Ramos (cell line): ENCODE data around the gene SEMA4A.
"Not testable (repeated sequence)": the region's sequence is repeated elsewhere in the genome, so short reads cannot be mapped to it uniquely, and the experiment has no call there.

ENCODE experiments used
- in situ Hi-C: fragments of 300-500 bp; cut with MboI; formaldehyde crosslinking; loops from one replicate; pipeline ENCODE4 v1.14.3; 2022; ENCODE audit warnings: low sequenced_read_pairs; ENCODE audit not compliant: unreplicated experiment

Gene SEMA4A

DNA sequence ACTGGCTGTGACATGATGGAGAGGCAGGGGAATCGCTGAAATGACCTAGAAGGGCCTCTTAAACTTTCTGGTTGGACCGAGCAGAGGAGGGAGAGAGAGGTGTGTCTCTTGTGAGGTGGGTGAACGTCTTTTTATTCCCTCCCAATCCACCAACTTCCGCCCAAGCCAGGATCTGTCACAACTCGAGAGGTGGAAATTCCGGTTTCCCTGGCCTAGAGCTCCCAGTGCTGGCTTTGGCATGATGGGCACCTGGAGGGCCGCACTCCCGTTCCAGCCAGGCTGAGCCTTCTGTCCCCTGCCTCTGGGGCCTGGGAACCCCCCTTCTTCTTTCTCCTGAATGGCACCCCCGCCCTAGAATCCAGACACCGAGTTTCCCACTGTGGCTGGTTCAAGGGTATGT lies at the start of gene SEMA4A:
Gene SEMA4A (plus strand): TSS at position 224 of the 400 bp plus-strand sequence. CDS start 994 bp downstream, outside the sequence.
- in situ Hi-C loops: no loop called here

- in situ Hi-C loops: no loop called here
Observed at GRCh38 chr1:156104065-156104810, 49.1 kb upstream of the SEMA4A start.

- in situ Hi-C loops: no loop called here
Observed at GRCh38 chr1:156104861-156105832, 48.2 kb upstream of the SEMA4A start.

DNA sequence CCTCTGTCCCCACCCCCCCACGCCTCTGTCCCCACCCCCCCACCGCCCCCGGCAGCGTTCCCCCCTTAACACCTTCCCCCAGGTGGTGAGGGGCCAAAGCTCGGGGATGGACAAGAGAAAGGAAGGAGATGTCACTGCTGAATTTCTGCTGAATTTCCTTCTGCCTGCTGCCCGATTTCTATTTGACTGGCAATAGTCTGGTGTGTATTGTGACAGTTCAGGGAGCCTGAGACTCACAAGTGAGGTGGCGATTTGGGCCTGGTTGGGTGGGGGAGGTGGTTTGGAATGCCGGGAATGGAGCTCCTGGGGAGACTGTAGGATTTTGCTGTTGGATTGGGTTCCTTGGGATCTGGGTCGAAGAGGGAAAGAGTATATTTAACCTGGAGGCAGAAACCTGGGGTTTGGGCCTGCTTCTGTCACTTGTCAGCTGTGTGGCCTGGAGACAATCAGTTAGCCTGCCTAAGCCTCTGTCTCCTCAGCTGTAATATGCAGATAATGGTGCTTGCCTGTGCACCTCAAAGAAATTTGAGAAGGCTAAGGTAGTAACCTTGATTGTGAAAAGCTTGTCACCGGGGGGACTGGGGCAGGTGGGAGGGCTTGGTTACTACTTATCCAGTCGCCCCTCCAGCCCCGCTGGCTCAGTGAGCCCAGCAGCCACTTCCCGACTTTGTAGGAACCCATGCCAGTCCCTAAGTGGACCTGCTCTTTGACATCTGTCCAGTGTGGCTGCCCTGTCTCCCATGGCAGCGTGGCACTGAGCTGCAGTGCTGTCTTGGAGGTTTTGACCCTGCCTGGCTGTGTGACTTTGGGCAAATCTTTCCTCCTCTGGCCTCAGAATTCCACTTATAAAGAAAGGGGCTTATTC lies 46.5 kb upstream of the SEMA4A start:
- in situ Hi-C loops: no loop called here

GRCh38 chr1:156108057-156108456 lies 45.3 kb upstream of the SEMA4A start:
- in situ Hi-C loops: no loop called here

DNA sequence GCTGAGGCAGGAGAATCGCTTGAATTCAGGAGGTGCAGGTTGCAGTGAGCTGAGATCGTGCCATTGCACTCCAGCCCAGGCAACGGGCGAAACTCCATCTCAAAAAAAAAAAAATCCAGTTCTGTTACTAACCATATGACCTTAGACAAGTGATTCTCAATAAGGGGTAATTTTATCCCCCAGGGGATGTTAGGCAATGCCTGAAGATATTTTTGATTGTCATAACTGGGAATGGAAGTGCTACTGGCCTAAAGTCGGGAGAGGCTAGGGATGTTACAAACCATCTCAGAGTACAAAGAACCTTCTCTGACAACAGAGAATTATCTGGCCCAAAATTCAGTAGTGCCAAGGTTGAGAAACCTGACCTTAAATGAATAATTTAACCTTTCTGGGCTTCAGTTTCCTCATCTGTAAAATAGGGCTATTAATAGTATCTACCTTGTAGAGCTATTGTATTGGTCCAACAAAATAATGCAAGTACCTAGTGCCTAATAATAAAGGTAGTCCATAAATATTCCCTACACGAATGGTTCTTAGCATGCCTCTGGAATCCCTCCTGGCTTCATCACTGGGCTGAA lies 44.6 kb upstream of the SEMA4A start:
- in situ Hi-C loops: no loop called here

- in situ Hi-C loops: no loop called here
Observed at GRCh38 chr1:156110252-156110651, 43.1 kb upstream of the SEMA4A start.

DNA sequence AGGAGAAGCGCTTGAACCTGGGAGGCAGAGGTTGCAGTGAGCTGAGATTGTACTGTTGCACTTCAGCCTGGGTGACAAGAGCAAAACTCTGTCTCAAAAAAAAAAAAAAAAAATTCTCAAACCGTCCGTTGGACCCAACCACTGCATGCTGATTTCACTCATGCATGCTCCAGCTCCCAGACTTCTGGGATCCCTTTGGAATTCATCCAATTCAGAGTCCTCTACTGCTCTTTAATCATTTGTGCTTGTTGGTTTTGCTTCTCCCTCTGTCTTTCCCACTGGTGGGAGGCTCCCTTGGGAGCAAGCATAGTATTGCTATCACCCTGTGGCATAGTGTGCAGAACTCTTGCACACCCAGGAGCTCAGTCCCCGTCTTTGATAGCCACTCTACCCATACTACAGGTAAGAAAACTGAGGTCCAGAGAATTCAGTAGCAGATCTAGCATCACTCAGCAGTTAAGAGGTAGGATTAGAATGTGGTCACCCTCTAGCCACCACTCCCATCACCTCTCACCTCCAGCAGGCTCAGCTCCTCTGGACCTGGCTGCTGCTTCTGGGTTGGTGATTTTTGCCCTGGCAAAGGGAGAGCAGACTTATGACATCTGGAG lies 41.9 kb upstream of the SEMA4A start:
- in situ Hi-C loops: no loop called here

- in situ Hi-C loops: no loop called here
Observed at GRCh38 chr1:156112276-156113137, 40.9 kb upstream of the SEMA4A start.

GRCh38 chr1:156113282-156113950 lies 40.0 kb upstream of the SEMA4A start:
- in situ Hi-C loops: no loop called here

DNA sequence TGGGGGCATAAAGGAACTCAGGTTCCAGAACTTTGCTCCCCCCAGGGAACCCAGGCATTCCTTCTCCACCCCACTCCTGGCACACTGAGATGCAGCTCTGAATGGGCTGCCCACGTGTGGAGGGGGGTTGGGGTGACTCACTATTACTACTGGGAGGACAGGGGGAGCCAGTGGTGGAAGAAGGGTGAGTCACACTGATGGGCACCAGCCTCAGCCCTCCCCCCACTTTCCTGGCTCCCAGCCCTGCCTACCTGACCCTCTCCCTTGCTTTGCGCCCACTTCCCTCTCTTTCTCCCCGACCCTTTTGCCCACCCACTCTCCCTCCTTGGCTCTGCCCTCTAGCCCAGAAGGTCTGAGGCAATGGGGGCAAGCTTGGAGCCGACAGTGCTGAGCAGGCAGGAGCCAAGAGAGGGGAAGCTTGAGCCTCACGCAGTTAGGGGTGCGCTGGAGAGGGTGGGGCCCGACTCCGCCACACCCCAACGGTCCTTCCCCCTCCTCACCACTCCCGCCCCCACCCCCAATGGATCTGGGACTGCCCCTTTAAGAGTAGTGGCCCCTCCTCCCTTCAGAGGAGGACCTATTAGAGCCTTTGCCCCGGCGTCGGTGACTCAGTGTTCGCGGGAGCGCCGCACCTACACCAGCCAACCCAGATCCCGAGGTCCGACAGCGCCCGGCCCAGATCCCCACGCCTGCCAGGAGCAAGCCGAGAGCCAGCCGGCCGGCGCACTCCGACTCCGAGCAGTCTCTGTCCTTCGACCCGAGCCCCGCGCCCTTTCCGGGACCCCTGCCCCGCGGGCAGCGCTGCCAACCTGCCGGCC lies 39.1 kb upstream of the SEMA4A start, which contains the start of gene LMNA:
Gene LMNA (plus strand): TSS at position 611 of the 818 bp plus-strand sequence. CDS start 208 bp downstream, outside the sequence.
- in situ Hi-C loops: no loop called here

DNA sequence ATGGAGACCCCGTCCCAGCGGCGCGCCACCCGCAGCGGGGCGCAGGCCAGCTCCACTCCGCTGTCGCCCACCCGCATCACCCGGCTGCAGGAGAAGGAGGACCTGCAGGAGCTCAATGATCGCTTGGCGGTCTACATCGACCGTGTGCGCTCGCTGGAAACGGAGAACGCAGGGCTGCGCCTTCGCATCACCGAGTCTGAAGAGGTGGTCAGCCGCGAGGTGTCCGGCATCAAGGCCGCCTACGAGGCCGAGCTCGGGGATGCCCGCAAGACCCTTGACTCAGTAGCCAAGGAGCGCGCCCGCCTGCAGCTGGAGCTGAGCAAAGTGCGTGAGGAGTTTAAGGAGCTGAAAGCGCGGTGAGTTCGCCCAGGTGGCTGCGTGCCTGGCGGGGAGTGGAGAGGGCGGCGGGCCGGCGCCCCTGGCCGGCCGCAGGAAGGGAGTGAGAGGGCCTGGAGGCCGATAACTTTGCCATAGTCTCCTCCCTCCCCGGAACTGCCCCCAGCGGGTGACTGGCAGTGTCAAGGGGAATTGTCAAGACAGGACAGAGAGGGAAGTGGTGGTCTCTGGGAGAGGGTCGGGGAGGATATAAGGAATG lies 38.4 kb upstream of the SEMA4A start:
- in situ Hi-C loops: no loop called here

DNA sequence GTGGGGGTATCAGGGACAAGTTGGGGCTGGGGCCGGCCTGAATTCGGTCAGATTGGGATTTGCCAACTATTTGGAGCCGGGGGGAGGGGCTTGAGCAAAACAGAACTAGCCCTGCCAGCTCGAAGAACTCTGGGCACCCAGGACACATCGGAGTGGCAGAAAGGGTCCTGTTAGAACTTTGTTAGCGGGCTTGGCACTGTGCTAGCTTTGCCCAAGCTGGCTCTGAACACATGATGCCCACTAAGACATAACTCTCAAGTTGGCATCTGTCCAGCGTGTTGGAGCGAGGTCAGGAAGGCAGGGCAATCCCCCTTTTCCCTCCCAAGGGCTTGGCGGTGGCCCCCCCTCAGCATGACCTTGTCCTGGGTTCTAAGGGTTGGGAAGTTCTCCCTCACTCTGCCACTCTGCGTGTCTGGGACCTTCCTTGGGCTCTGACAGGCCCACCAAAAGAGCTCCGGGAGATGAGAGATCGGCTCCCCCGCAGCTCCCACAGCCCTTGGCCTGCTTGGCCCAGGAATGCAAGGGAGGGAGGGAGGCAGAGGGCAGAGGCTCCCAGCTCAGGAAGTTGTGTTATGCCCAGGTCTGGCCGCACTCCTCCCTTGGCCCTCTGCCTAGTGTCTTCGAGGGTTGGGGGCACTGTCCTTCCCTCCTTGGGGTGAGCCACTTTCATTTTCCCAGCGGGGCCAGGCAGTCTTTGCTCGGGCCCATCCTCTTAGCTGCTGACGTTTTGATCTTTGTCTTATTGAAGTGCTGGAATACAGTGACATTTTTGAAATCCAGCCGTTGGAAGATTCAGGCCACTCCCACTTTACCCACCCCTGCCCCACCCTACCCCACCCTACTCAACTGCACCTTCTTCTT lies 37.6 kb upstream of the SEMA4A start:
- in situ Hi-C loops: no loop called here

GRCh38 chr1:156116731-156117130 lies 36.7 kb upstream of the SEMA4A start:
- in situ Hi-C loops: not testable (repeated sequence)

- in situ Hi-C loops: no loop called here
Observed at GRCh38 chr1:156117414-156118176, 35.8 kb upstream of the SEMA4A start.
